Glutamatergic neuron (in vitro differentiated cells): ENCODE results near the gene HLA-DMB. TPM values are rescaled to one million over a fixed set of nuclear protein-coding genes. Genes with fewer than 3 reads are reported as not detected.

Experiments used
- DNase-seq: peaks from one replicate; pipeline ENCODE4 v3.0.0; 2022
- H3K27ac Mint-ChIP-seq: one replicate; pipeline ENCODE4 v1.8.0; 2020; ENCODE audit warnings: mild to moderate bottlenecking, mixed read lengths, inconsistent platforms; ENCODE audit not compliant: unreplicated experiment
- H3K27me3 Mint-ChIP-seq: one replicate; pipeline ENCODE4 v1.8.0; 2020; ENCODE audit warnings: mild to moderate bottlenecking, moderate library complexity, mixed read lengths, inconsistent platforms; ENCODE audit not compliant: unreplicated experiment
- H3K36me3 Mint-ChIP-seq: one replicate; pipeline ENCODE4 v1.8.0; 2020; ENCODE audit warnings: mild to moderate bottlenecking, mixed read lengths, inconsistent platforms; ENCODE audit not compliant: unreplicated experiment
- H3K4me1 Mint-ChIP-seq: one replicate; pipeline ENCODE4 v1.8.0; 2020; ENCODE audit warnings: mild to moderate bottlenecking, low read depth, mixed read lengths, inconsistent platforms; ENCODE audit not compliant: unreplicated experiment
- H3K4me3 Mint-ChIP-seq: one replicate; pipeline ENCODE4 v1.8.0; 2020; ENCODE audit warnings: mild to moderate bottlenecking, mixed read lengths, inconsistent platforms; ENCODE audit not compliant: unreplicated experiment
- H3K9me3 Mint-ChIP-seq: one replicate; pipeline ENCODE4 v1.8.0; 2020; ENCODE audit warnings: mild to moderate bottlenecking, moderate library complexity, mixed read lengths, inconsistent platforms; ENCODE audit not compliant: unreplicated experiment
- total RNA-seq: library from RNA; stranded (reverse); fragmentation: NEBNext Ultra II Directional; extraction: Animal tissue kit (Norgen Biotek cat#: 25700); gene quantifications from one replicate; pipeline ENCODE4 v1.2.1, GENCODE V29; 2021; ENCODE audit not compliant: unreplicated experiment
- TF ChIP-seq, protein P1 (sequence below): fragments of 200-600 bp; sonication (generic); IDR thresholded peaks from one replicate; pipeline ENCODE4 v1.5.0; 2021; ENCODE audit not compliant: partially characterized antibody, unreplicated experiment

The HLA-DMB gene
- total RNA-seq, 1 donor from 2014 or later = not detected

DNA sequence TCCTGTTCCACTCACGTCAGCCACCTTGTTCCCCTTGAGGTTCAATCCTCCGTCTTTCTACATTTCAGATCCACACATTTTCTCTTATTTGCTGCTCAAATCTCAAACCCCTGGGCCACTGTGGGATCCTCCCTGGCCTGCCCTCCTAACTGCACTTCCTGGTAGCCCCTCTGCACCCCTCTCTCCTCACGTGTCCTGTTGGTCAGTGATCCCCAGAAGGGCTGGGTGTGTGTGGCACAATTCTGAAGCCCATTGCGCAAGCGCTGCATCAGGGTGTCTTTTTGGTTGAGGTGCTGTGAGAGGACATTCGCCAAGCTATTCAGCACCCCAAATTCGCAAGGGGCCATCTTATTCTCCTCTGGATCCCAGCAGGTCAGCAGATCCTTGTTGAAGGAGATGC lies 2.3 kb downstream of the HLA-DMB start:
- H3K4me1 Mint-ChIP-seq = peaks cover 7% of the 10 kb centered on the region
- H3K4me3 Mint-ChIP-seq = peak overlapping the region; percentile 21
- H3K27ac Mint-ChIP-seq = no peak overlapping the region
- TF ChIP-seq, protein P1, sequence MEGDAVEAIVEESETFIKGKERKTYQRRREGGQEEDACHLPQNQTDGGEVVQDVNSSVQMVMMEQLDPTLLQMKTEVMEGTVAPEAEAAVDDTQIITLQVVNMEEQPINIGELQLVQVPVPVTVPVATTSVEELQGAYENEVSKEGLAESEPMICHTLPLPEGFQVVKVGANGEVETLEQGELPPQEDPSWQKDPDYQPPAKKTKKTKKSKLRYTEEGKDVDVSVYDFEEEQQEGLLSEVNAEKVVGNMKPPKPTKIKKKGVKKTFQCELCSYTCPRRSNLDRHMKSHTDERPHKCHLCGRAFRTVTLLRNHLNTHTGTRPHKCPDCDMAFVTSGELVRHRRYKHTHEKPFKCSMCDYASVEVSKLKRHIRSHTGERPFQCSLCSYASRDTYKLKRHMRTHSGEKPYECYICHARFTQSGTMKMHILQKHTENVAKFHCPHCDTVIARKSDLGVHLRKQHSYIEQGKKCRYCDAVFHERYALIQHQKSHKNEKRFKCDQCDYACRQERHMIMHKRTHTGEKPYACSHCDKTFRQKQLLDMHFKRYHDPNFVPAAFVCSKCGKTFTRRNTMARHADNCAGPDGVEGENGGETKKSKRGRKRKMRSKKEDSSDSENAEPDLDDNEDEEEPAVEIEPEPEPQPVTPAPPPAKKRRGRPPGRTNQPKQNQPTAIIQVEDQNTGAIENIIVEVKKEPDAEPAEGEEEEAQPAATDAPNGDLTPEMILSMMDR = no peak
- peaks cover 3% of the 10 kb centered on the region for H3K9me3 Mint-ChIP-seq
- DNase-seq = no peak
- H3K27me3 Mint-ChIP-seq = peaks cover 5% of the 10 kb centered on the region
- no peaks in the 10 kb centered on the region for H3K36me3 Mint-ChIP-seq

DNA sequence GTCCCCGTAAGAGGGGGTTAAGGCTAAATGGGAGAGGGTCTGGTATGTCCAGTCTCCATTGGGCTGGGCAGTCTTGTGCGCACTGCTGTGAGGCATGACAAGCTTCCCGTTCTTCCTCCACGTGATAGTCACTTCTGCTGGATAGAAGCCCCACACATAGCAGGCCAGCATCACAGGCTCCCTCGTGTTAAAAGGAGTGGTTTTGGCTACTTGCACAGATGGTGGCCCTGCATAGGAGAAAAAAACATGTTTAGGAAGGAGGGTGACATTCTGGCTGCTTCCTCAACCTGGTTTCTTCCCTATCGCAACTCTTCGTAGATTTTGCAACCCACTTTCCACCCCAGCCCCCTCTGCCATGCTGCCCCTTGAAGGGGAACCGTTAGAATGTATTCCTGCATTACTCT lies 3.6 kb downstream of the HLA-DMB start:
- peaks cover 7% of the 10 kb centered on the region for H3K4me1 Mint-ChIP-seq
- peak overlapping the region; percentile 40 for H3K4me3 Mint-ChIP-seq
- peaks cover 3% of the 10 kb centered on the region for H3K9me3 Mint-ChIP-seq
- no peak overlapping the region for H3K27ac Mint-ChIP-seq
- H3K27me3 Mint-ChIP-seq = peaks cover 5% of the 10 kb centered on the region
- TF ChIP-seq, protein P1 = no peak
- no peak for DNase-seq
- no peaks in the 10 kb centered on the region for H3K36me3 Mint-ChIP-seq

GRCh38 chr6:32936239-32937152 lies 4.3 kb downstream of the HLA-DMB start:
- Mint-ChIP-seq H3K9me3 (peaks cover 3% of the 10 kb centered on the region), H3K27ac (peak overlapping the region; percentile 31), H3K4me1 (peaks cover 7% of the 10 kb centered on the region)

DNA sequence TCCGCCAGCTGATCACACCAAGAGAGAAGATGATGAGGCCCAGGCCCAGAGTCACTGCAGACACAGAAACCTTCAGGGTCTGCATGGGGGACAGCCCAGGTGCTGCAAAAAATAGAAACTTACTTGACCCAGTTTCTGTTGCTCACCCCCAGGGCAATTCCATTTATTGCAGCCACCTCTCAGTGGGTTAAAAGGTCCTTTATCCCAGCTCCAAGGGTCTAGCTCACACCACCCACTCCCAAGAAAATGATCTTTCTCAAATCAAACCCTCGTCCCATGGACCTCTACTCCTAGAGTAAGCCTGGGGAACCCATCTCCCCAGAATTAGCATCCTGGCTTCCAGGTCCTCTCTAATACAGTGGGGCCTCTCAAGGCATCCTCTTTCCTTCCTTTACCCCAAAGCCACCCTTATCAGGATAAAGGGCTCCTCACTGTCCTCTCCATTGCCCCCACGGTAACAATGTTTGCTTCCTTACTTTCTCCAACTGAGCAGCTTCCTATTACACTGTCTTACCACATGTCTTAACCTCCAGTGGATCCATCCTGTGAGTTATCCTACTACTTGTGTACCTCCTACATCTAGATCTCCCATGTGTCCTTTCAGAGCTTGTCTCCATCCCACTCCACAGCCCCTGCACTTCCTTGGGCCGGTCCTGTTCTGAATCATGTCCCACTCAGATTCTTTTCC lies 5.1 kb downstream of the HLA-DMB start:
- peaks cover 7% of the 10 kb centered on the region for H3K4me1 Mint-ChIP-seq
- DNase-seq = no peak
- no peaks in the 10 kb centered on the region for H3K36me3 Mint-ChIP-seq
- TF ChIP-seq, protein P1 = no peak
- H3K27ac Mint-ChIP-seq = no peak overlapping the region
- peaks cover 3% of the 10 kb centered on the region for H3K9me3 Mint-ChIP-seq
- peaks cover 5% of the 10 kb centered on the region for H3K27me3 Mint-ChIP-seq
- no peak overlapping the region for H3K4me3 Mint-ChIP-seq

More at GRCh38 chr6:32936239-32937152, 4.3 kb downstream of the HLA-DMB start:
- H3K27me3 Mint-ChIP-seq = peaks cover 5% of the 10 kb centered on the region
- TF ChIP-seq, protein P1 = no peak
- no peaks in the 10 kb centered on the region for H3K36me3 Mint-ChIP-seq
- H3K4me3 Mint-ChIP-seq = peak overlapping the region; percentile 40
- no peak for DNase-seq

DNA sequence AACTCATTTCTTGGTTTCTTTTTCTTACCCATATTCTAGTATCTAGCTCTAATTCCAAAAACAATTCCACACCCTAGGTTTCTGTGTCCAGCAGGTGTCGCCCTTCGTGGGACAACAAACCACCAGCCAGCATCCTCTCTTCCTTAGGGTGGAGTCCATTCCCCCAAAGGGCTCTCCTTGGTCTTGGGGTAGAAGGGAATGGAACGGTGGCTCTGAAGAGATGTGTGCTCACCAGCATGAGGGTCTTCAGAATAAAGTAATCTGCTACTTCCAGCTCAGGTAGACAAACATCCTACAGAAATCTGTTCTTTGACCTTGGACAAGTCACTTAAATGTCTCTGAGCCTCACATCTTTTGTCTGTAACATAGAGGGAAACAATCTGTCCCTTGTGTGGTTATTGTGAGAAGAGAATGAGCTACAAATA lies 7.2 kb downstream of the HLA-DMB start:
- H3K4me1 Mint-ChIP-seq = peaks cover 7% of the 10 kb centered on the region
- H3K27me3 Mint-ChIP-seq = peaks cover 5% of the 10 kb centered on the region
- TF ChIP-seq, protein P1 = peak; percentile 83
- H3K4me3 Mint-ChIP-seq = no peak overlapping the region
- H3K27ac Mint-ChIP-seq = no peak overlapping the region
- H3K36me3 Mint-ChIP-seq = no peaks in the 10 kb centered on the region
- peaks cover 3% of the 10 kb centered on the region for H3K9me3 Mint-ChIP-seq
- peak; percentile 81 for DNase-seq
